Neural crest cell (in vitro differentiated cells): Measurements from ENCODE around the gene TTC39B. TPM values are rescaled to one million over a fixed set of nuclear protein-coding genes. Genes with fewer than 3 reads are reported as not detected.

Experiments used
- DNase-seq: peaks from one replicate; pipeline ENCODE4 v3.0.0; 2021; ENCODE audit warnings: low read depth, mixed read lengths, low spot score
- H3K27ac Mint-ChIP-seq: one replicate; pipeline ENCODE4 v1.8.0; 2021; ENCODE audit warnings: mild to moderate bottlenecking, mixed read lengths; ENCODE audit not compliant: unreplicated experiment
- H3K27me3 Mint-ChIP-seq: 2 replicates; pipeline ENCODE4 v1.8.0; 2021; ENCODE audit warnings: low read depth, mild to moderate bottlenecking, mixed read lengths
- H3K36me3 Mint-ChIP-seq: 2 replicates; pipeline ENCODE4 v1.8.0; 2021; ENCODE audit warnings: low read depth, mild to moderate bottlenecking, mixed read lengths
- H3K4me1 Mint-ChIP-seq: 2 replicates; pipeline ENCODE4 v1.8.0; 2021; ENCODE audit warnings: mixed read lengths
- H3K4me3 Mint-ChIP-seq: one replicate; pipeline ENCODE4 v1.8.0; 2021; ENCODE audit warnings: mild to moderate bottlenecking, mixed read lengths
- H3K9me3 Mint-ChIP-seq: 2 replicates; pipeline ENCODE4 v1.8.0; 2021; ENCODE audit warnings: mixed read lengths
- CTCF ChIP-seq: fragments of 200-600 bp; sonication (generic); conservative IDR thresholded peaks from 2 replicates; pipeline ENCODE4 v1.5.0; 2021; ENCODE audit warnings: antibody characterized with exemption, mild to moderate bottlenecking
- total RNA-seq: library from RNA; stranded (reverse); gene quantifications from 2 replicates; pipeline ENCODE4 v1.2.1, GENCODE V29; 2021

Gene TTC39B
- total RNA-seq, 1 donor from 2014 or later: 3.7 TPM

GRCh38 chr9:15206903-15207696 is 99.9 kb downstream of the TTC39B start:
- Mint-ChIP-seq H3K27me3 (no peaks in the 10 kb centered on the region), H3K9me3 (no peaks in the 10 kb centered on the region), H3K4me1 (peaks cover 9% of the 10 kb centered on the region)

GRCh38 chr9:15205632-15206420 is 101.2 kb downstream of the TTC39B start:
- Mint-ChIP-seq H3K27me3 (no peaks in the 10 kb centered on the region), H3K4me1 (peaks cover 3% of the 10 kb centered on the region), H3K4me3 (no peak overlapping the region), H3K27ac (no peak overlapping the region), H3K9me3 (no peaks in the 10 kb centered on the region), H3K36me3 (no peaks in the 10 kb centered on the region)
- TF ChIP-seq CTCF: no peak
- no peak for DNase-seq

More at GRCh38 chr9:15206903-15207696, 99.9 kb downstream of the TTC39B start:
- no peak for DNase-seq
- no peak overlapping the region for H3K27ac Mint-ChIP-seq
- no peaks in the 10 kb centered on the region for H3K36me3 Mint-ChIP-seq
- TF ChIP-seq CTCF: no peak
- H3K4me3 Mint-ChIP-seq: no peak overlapping the region

- no peak for DNase-seq
- Mint-ChIP-seq H3K4me1 (no peaks in the 10 kb centered on the region), H3K36me3 (no peaks in the 10 kb centered on the region), H3K9me3 (no peaks in the 10 kb centered on the region), H3K27ac (no peak overlapping the region), H3K4me3 (no peak overlapping the region), H3K27me3 (no peaks in the 10 kb centered on the region)
- no peak for TF ChIP-seq CTCF
These were observed 103.4 kb downstream of the TTC39B start for GRCh38 chr9:15203581-15203980.

DNA sequence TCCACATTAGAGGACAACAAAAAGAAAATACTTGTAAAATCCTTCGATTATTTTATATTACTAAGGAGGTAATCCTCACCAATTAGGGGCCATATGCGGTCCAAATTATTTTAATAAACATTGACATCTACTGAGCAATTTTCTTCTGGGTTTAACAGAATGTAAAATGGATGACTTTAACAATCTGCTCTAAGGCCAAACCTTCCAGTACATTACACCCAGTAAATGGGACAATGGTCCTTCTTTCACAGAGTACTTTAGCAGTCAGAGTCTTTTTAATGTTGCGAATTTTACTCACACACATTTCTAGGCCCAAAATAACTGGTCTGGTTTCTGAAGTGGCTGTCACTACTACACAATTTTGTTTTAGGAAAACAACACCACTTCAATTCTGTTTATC is 106.9 kb downstream of the TTC39B start:
- H3K4me3 Mint-ChIP-seq: no peak overlapping the region
- DNase-seq: no peak
- no peaks in the 10 kb centered on the region for H3K27me3 Mint-ChIP-seq
- H3K36me3 Mint-ChIP-seq: peaks cover 11% of the 10 kb centered on the region
- no peak overlapping the region for H3K27ac Mint-ChIP-seq
- TF ChIP-seq CTCF: no peak
- H3K9me3 Mint-ChIP-seq: peaks cover 8% of the 10 kb centered on the region
- H3K4me1 Mint-ChIP-seq: no peaks in the 10 kb centered on the region

DNA sequence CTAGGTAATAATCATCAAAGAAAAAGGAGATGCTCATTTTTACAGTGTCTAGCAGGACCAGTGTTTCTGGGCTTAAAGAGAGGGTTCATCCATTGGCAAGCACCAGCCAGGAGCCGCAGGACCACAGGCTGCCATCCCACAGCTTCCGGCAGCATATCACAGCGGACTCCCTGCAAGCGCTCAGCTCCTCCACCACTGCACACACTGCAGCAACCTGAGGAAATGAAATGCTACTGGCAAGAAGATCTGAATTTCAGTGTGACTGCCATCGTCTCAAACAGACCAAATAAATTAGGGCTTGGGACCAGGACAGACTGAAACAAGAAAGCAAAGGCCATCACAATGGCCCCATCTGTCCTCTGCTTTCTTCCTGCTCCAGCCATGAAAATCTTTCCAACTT is 114.2 kb downstream of the TTC39B start:
- H3K27ac Mint-ChIP-seq: no peak overlapping the region
- peaks cover 8% of the 10 kb centered on the region for H3K9me3 Mint-ChIP-seq
- no peak overlapping the region for H3K4me3 Mint-ChIP-seq
- TF ChIP-seq CTCF: no peak
- no peaks in the 10 kb centered on the region for H3K27me3 Mint-ChIP-seq
- H3K36me3 Mint-ChIP-seq: peaks cover 16% of the 10 kb centered on the region
- DNase-seq: no peak
- H3K4me1 Mint-ChIP-seq: no peaks in the 10 kb centered on the region
